Subcutaneous abdominal adipose tissue (tissue), 5 donors: Measurements from ENCODE around the gene THOC6.

Source experiments
- H3K27ac ChIP-seq: one replicate; pipeline ENCODE4 v1.7.0; 2013; ENCODE audit warnings: low read depth, mild to moderate bottlenecking, inconsistent platforms, low read length, moderate library complexity
- H3K27me3 ChIP-seq, 5 donors: one replicate each; pipeline ENCODE4 v1.7.0; 2013; ENCODE audit warnings: low read length in 5 of 5, inconsistent platforms in 1 of 5; ENCODE audit not compliant: control insufficient read depth in 5 of 5, insufficient read depth in 4 of 5
- H3K36me3 ChIP-seq, 5 donors: one replicate each; pipeline ENCODE4 v1.7.0; 2013; ENCODE audit warnings: low read length in 5 of 5; ENCODE audit not compliant: control insufficient read depth in 5 of 5, insufficient read depth in 5 of 5
- H3K4me1 ChIP-seq, 5 donors: one replicate each; pipeline ENCODE4 v1.7.0; 2013; ENCODE audit warnings: low read length in 5 of 5, mild to moderate bottlenecking in 3 of 5, moderate library complexity in 1 of 5; ENCODE audit not compliant: control insufficient read depth in 5 of 5, insufficient read depth in 5 of 5
- H3K4me3 ChIP-seq, 5 donors: one replicate each; pipeline ENCODE4 v1.7.0; 2013; ENCODE audit warnings: low read length in 5 of 5, low read depth in 1 of 5
- H3K9ac ChIP-seq, 5 donors: one replicate each; pipeline ENCODE4 v1.7.0; 2013; ENCODE audit warnings: low read length in 5 of 5, mild to moderate bottlenecking in 4 of 5, moderate library complexity in 3 of 5
- H3K9me3 ChIP-seq, 5 donors: one replicate each; pipeline ENCODE4 v1.7.0; 2013; ENCODE audit warnings: low read length in 5 of 5; ENCODE audit not compliant: control insufficient read depth in 5 of 5
- donor health status: healthy.
- donor health status: healthy.
- donor health status: healthy.
- donor health status: healthy.
- donor health status: healthy.

Gene THOC6

GRCh38 chr16:3038256-3038655, 14.4 kb downstream of the THOC6 start:
- no peak overlapping the region for H3K9ac ChIP-seq
- H3K4me1 ChIP-seq, result peaks cover 0 to 4% (median 0%) of the 10 kb centered on the region in 5 donors
- no peaks in the 10 kb centered on the region for H3K36me3 ChIP-seq
- H3K27ac ChIP-seq, result no peak overlapping the region
- no peaks in the 10 kb centered on the region for H3K9me3 ChIP-seq
- H3K4me3 ChIP-seq, result no peak overlapping the region
- peaks cover 44 to 61% (median 50%) of the 10 kb centered on the region in 5 donors for H3K27me3 ChIP-seq

GRCh38 chr16:3038896-3039295, 15.1 kb downstream of the THOC6 start:
- no peak overlapping the region for H3K27ac ChIP-seq
- H3K36me3 ChIP-seq, result no peaks in the 10 kb centered on the region
- H3K9me3 ChIP-seq, result no peaks in the 10 kb centered on the region
- H3K27me3 ChIP-seq, result peaks cover 42 to 59% (median 50%) of the 10 kb centered on the region in 5 donors
- H3K4me1 ChIP-seq, result peaks cover 0 to 4% (median 0%) of the 10 kb centered on the region in 5 donors
- no peak overlapping the region for H3K4me3 ChIP-seq
- H3K9ac ChIP-seq, result no peak overlapping the region

DNA sequence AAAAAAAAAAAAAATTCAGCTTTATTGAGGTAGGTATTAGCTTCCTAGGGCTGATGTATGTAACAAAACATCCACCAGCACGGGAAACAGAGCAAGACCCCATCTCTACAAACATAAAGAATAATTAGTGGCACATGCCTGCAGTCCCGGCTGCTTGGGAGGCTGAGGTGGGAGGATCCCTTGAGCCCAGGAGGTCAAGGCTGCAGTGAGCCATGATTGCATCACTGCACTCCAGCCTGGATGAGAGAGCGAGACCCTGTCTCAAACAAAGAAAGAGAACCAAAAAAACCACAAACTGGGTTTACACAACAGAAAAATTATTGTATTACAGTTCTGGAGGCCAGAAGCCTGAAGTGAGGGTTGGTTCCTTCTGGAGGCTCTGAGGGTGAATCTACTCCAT, 18.5 kb downstream of the THOC6 start:
- H3K4me1 ChIP-seq, result peaks cover 0 to 19% (median 13%) of the 10 kb centered on the region in 5 donors
- peaks cover 42 to 61% (median 53%) of the 10 kb centered on the region in 5 donors for H3K27me3 ChIP-seq
- H3K4me3 ChIP-seq, result no peak overlapping the region
- H3K9ac ChIP-seq, result no peak overlapping the region
- no peaks in the 10 kb centered on the region for H3K36me3 ChIP-seq
- H3K27ac ChIP-seq, result no peak overlapping the region
- no peaks in the 10 kb centered on the region for H3K9me3 ChIP-seq

GRCh38 chr16:3044708-3045107, 20.9 kb downstream of the THOC6 start:
- H3K27ac ChIP-seq, result no peak overlapping the region
- H3K27me3 ChIP-seq, result peaks cover 41 to 58% (median 51%) of the 10 kb centered on the region in 5 donors
- H3K4me1 ChIP-seq, result peaks cover 0 to 19% (median 13%) of the 10 kb centered on the region in 5 donors
- H3K4me3 ChIP-seq, result no peak overlapping the region
- H3K9me3 ChIP-seq, result no peaks in the 10 kb centered on the region
- H3K36me3 ChIP-seq, result no peaks in the 10 kb centered on the region
- no peak overlapping the region for H3K9ac ChIP-seq

- H3K27me3 ChIP-seq, result peaks cover 45 to 64% (median 56%) of the 10 kb centered on the region in 5 donors
These were observed 22.2 kb downstream of the THOC6 start, which contains the start of gene MMP25 for GRCh38 chr16:3045758-3046640. Gene MMP25, plus strand, starts transcription at chr16:3046561. Its CDS starts 357 bp downstream, at chr16:3046918.

DNA sequence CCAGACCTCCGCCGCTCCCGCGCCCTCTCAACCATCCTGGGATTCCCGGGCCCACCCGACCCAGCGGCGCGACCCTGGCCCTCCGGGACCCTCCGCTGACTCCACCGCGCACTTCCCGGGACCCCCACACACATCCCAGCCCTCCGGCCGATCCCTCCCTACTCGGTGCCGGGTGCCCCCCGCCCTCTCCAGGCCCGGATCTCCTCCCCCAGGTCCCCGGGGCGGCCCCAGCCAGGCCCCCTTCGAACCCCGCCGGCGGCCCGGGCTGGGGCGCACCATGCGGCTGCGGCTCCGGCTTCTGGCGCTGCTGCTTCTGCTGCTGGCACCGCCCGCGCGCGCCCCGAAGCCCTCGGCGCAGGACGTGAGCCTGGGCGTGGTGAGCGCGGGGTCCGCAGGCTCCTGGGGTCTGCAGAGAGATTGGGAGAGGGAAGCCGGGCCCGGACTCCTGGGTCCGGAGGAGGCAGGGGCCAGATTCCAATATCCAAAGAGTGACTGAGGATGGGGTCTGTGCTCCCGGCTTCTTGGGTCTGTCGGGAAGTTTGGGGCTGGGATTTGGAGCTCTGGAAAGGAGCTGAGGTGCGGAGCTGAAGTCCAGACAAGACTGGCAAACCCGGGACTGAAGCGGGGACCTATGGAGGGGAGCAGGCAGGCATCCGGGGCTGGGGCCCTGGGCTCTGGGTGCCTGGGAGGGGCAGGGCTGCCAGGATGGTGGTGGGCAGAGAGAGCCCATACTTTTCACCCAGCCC, 23.0 kb downstream of the THOC6 start:
- Histone ChIP-seq H3K9ac (no peak overlapping the region), H3K4me1 (peaks cover 0 to 19% (median 13%) of the 10 kb centered on the region in 5 donors), H3K4me3 (peak overlapping the region in 2 of 5 donors; percentile 45 to 64), H3K9me3 (no peaks in the 10 kb centered on the region), H3K27me3 (peaks cover 45 to 68% (median 56%) of the 10 kb centered on the region in 5 donors), H3K36me3 (no peaks in the 10 kb centered on the region), H3K27ac (no peak overlapping the region)

More at GRCh38 chr16:3045758-3046640, 22.2 kb downstream of the THOC6 start, which contains the start of gene MMP25:
- Histone ChIP-seq H3K36me3 (no peaks in the 10 kb centered on the region), H3K9ac (peak within 1 kb of the TSS in 2 of 5 donors; percentile 11 to 53), H3K4me1 (peaks cover 0 to 19% (median 13%) of the 10 kb centered on the region in 5 donors), H3K4me3 (peak within 1 kb of the TSS in 4 of 5 donors; percentile 27 to 64 (median 44)), H3K9me3 (no peaks in the 10 kb centered on the region), H3K27ac (no peak within 1 kb of the TSS)

- H3K4me3 ChIP-seq, result no peak overlapping the region
- H3K36me3 ChIP-seq, result no peaks in the 10 kb centered on the region
- peaks cover 45 to 68% (median 56%) of the 10 kb centered on the region in 5 donors for H3K27me3 ChIP-seq
- peaks cover 0 to 19% (median 13%) of the 10 kb centered on the region in 5 donors for H3K4me1 ChIP-seq
- H3K27ac ChIP-seq, result no peak overlapping the region
- H3K9ac ChIP-seq, result no peak overlapping the region
- no peaks in the 10 kb centered on the region for H3K9me3 ChIP-seq
These were observed 23.5 kb downstream of the THOC6 start for GRCh38 chr16:3047387-3047720.

DNA sequence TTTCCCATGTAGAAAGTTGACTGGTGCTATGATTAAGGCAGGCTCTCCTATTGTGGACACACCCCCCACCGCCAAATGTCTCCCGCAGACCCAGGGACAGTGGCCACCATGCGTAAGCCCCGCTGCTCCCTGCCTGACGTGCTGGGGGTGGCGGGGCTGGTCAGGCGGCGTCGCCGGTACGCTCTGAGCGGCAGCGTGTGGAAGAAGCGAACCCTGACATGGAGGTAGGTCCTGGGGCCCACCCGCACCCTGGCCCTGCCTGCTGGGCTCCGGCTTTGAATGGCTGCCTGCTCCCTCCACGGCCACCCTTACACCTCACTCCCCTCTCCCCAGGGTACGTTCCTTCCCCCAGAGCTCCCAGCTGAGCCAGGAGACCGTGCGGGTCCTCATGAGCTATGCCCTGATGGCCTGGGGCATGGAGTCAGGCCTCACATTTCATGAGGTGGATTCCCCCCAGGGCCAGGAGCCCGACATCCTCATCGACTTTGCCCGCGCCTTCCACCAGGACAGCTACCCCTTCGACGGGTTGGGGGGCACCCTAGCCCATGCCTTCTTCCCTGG, 26.2 kb downstream of the THOC6 start:
- H3K4me1 ChIP-seq, result peaks cover 0 to 24% (median 13%) of the 10 kb centered on the region in 5 donors
- no peak overlapping the region for H3K9ac ChIP-seq
- no peaks in the 10 kb centered on the region for H3K9me3 ChIP-seq
- peaks cover 0 to 11% (median 3%) of the 10 kb centered on the region in 5 donors for H3K36me3 ChIP-seq
- no peak overlapping the region for H3K4me3 ChIP-seq
- H3K27me3 ChIP-seq, result peaks cover 33 to 49% (median 39%) of the 10 kb centered on the region in 5 donors
- H3K27ac ChIP-seq, result no peak overlapping the region

- H3K9ac ChIP-seq, result no peak overlapping the region
- no peak overlapping the region for H3K27ac ChIP-seq
- H3K9me3 ChIP-seq, result no peaks in the 10 kb centered on the region
- H3K36me3 ChIP-seq, result peaks cover 0 to 11% (median 3%) of the 10 kb centered on the region in 5 donors
- no peak overlapping the region for H3K4me3 ChIP-seq
- H3K4me1 ChIP-seq, result peaks cover 0 to 24% (median 10%) of the 10 kb centered on the region in 5 donors
- H3K27me3 ChIP-seq, result peaks cover 29 to 46% (median 39%) of the 10 kb centered on the region in 5 donors
These were observed 26.7 kb downstream of the THOC6 start for GRCh38 chr16:3050487-3050886.
